Mesenchymal stem cell (in vitro differentiated cells and primary cell): ENCODE results near the gene MEIS2.

Experiments
- DNase-seq: peaks from one replicate; pipeline ENCODE4 v3.0.0-alpha.2; 2013
- H2AFZ ChIP-seq: one replicate; pipeline ENCODE4 v1.6.1; 2013; ENCODE audit warnings: low read depth, mild to moderate bottlenecking, control low read depth, inconsistent platforms, low read length, moderate library complexity
- H2AK5ac ChIP-seq: 2 replicates; pipeline ENCODE4 v1.6.1; 2013; ENCODE audit warnings: low read length, moderate library complexity, mild to moderate bottlenecking, inconsistent platforms; ENCODE audit not compliant: severe bottlenecking
- H2BK120ac ChIP-seq: one replicate; pipeline ENCODE4 v1.6.1; 2013; ENCODE audit warnings: low read depth, mild to moderate bottlenecking, inconsistent platforms, low read length, moderate library complexity
- H2BK12ac ChIP-seq, 2 experiments: one replicate each; pipeline ENCODE4 v1.6.1; 2013; ENCODE audit warnings: inconsistent platforms in 2 of 2, low read length in 2 of 2, mild to moderate bottlenecking in 2 of 2, moderate library complexity in 2 of 2, control low read depth in 1 of 2
- H2BK15ac ChIP-seq: one replicate; pipeline ENCODE4 v1.6.1; 2013; ENCODE audit warnings: mild to moderate bottlenecking, low read depth, inconsistent platforms; ENCODE audit not compliant: poor library complexity, severe bottlenecking
- H2BK5ac ChIP-seq: 2 replicates; pipeline ENCODE4 v1.6.1; 2013; ENCODE audit warnings: low read depth, mild to moderate bottlenecking, low read length, control low read depth, inconsistent platforms; ENCODE audit not compliant: poor library complexity, severe bottlenecking
- H3K14ac ChIP-seq, 2 experiments: one replicate each; pipeline ENCODE4 v1.6.1; 2013; ENCODE audit warnings: inconsistent platforms in 2 of 2, low read length in 2 of 2, control low read depth in 1 of 2, mild to moderate bottlenecking in 1 of 2, moderate library complexity in 1 of 2
- H3K18ac ChIP-seq, 2 experiments: one replicate each; pipeline ENCODE4 v1.6.1; 2013; ENCODE audit warnings: inconsistent platforms in 2 of 2, low read length in 2 of 2, control low read depth in 1 of 2, low read depth in 1 of 2, mild to moderate bottlenecking in 1 of 2
- H3K23ac ChIP-seq, 2 experiments: one replicate each; pipeline ENCODE4 v1.6.1; 2013; ENCODE audit warnings: inconsistent platforms in 2 of 2, low read length in 2 of 2, mild to moderate bottlenecking in 2 of 2, moderate library complexity in 2 of 2, control low read depth in 1 of 2
- H3K27ac ChIP-seq: 2 replicates; pipeline ENCODE4 v1.5.1; 2013; ENCODE audit warnings: mild to moderate bottlenecking, moderate library complexity, low read length, control low read depth, inconsistent platforms; ENCODE audit not compliant: poor library complexity, severe bottlenecking
- H3K27me3 ChIP-seq, 2 experiments: 2 replicates each; pipeline versions ENCODE4 v1.6.1 to v1.7.0; 2013; ENCODE audit warnings: low read length in 2 of 2, mild to moderate bottlenecking in 2 of 2, moderate library complexity in 2 of 2, control low read depth in 1 of 2, inconsistent platforms in 1 of 2; ENCODE audit not compliant: control insufficient read depth in 1 of 2, insufficient read depth in 1 of 2
- H3K36me3 ChIP-seq, 2 experiments: 2 replicates each; pipeline versions ENCODE4 v1.6.1 to v1.7.0; 2013; ENCODE audit warnings: low read length in 2 of 2, control low read depth in 1 of 2, inconsistent platforms in 1 of 2, low read depth in 1 of 2, mild to moderate bottlenecking in 1 of 2; ENCODE audit not compliant: insufficient read depth in 2 of 2, control insufficient read depth in 1 of 2
- H3K4ac ChIP-seq, 2 experiments: one replicate each; pipeline ENCODE4 v1.6.1; 2013; ENCODE audit warnings: inconsistent platforms in 2 of 2, low read length in 2 of 2, mild to moderate bottlenecking in 2 of 2, moderate library complexity in 2 of 2, control low read depth in 1 of 2, low read depth in 1 of 2
- H3K4me1 ChIP-seq: 2 replicates; pipeline ENCODE4 v1.6.1; 2013; ENCODE audit warnings: low read depth, low read length, control low read depth; ENCODE audit not compliant: control insufficient read depth, insufficient read depth
- H3K4me2 ChIP-seq: 2 replicates; pipeline ENCODE4 v1.6.1; 2013; ENCODE audit warnings: low read length, mild to moderate bottlenecking, inconsistent platforms; ENCODE audit not compliant: poor library complexity, severe bottlenecking
- H3K4me3 ChIP-seq, 2 experiments: 2 replicates each; pipeline versions ENCODE4 v1.5.1 to v1.7.0; 2013; ENCODE audit warnings: low read length in 2 of 2, mild to moderate bottlenecking in 2 of 2, control low read depth in 1 of 2, low read depth in 1 of 2; ENCODE audit not compliant: insufficient read depth in 1 of 2
- H3K79me1 ChIP-seq: replicated peaks from 2 replicates; pipeline ENCODE4 v1.6.1; 2013; ENCODE audit warnings: mild to moderate bottlenecking, control low read depth, low read length, inconsistent platforms; ENCODE audit not compliant: poor library complexity, severe bottlenecking
- H3K9ac ChIP-seq: 2 replicates; pipeline ENCODE4 v1.7.0; 2013; ENCODE audit warnings: mild to moderate bottlenecking, low read length, moderate library complexity
- H3K9me3 ChIP-seq: 2 replicates; pipeline ENCODE4 v1.7.0; 2013; ENCODE audit warnings: mild to moderate bottlenecking, low read length; ENCODE audit not compliant: control insufficient read depth
- H4K8ac ChIP-seq: one replicate; pipeline ENCODE4 v1.6.1; 2013; ENCODE audit warnings: inconsistent platforms, mild to moderate bottlenecking, low read length, moderate library complexity
- H4K91ac ChIP-seq: one replicate; pipeline ENCODE4 v1.6.1; 2013; ENCODE audit warnings: mild to moderate bottlenecking, low read length, inconsistent platforms
- WGBS: methylation state at CpG from one replicate; pipeline ENCODE4 v1.1.7; 2013; ENCODE audit warnings: mixed read lengths; 5-methylcytosine and 5-hydroxymethylcytosine counted together

Gene MEIS2

DNA sequence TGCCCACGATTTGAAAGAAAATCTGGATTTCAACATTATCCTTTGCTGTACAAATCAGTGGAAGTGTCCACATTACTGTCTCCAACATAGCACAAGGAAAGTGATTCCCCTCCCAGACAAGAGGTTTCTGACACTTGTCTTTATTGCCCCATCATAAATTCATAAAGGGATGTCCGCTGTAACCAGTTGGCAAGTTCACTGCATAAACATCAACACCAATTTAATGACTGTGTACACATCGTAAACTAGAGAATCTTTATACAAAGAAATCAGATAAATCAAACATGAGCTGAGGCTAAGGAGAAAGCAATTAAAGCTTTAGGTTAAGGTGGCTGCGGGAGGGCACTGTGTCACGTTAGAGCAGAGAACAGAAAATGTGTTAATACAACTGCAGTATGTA lies 129.8 kb downstream of the MEIS2 start:
- H2BK120ac ChIP-seq = no peak overlapping the region
- H4K91ac ChIP-seq = no peak overlapping the region
- H3K9me3 ChIP-seq = no peaks in the 10 kb centered on the region
- no peak overlapping the region for H3K4me3 ChIP-seq
- peaks cover 2% of the 10 kb centered on the region for H3K4me1 ChIP-seq
- H2AFZ ChIP-seq = no peak overlapping the region
- DNase-seq = no peak
- H3K79me1 ChIP-seq = peaks cover 5% of the 10 kb centered on the region
- no peak overlapping the region for H2BK12ac ChIP-seq
- H3K9ac ChIP-seq = no peak overlapping the region
- H2AK5ac ChIP-seq = no peak overlapping the region
- no peaks in the 10 kb centered on the region for H3K27me3 ChIP-seq
- H3K27ac ChIP-seq = no peak overlapping the region
- H4K8ac ChIP-seq = no peak overlapping the region
- H3K4ac ChIP-seq = no peak overlapping the region
- no peak overlapping the region for H2BK15ac ChIP-seq
- no peak overlapping the region for H3K4me2 ChIP-seq
- peaks cover 0 to 26% of the 10 kb centered on the region in 2 experiments for H3K36me3 ChIP-seq
- no peak overlapping the region for H2BK5ac ChIP-seq
- no peak overlapping the region for H3K23ac ChIP-seq
- no peak overlapping the region for H3K14ac ChIP-seq
- no peak overlapping the region for H3K18ac ChIP-seq
- WGBS = 64% methylated on average over 2 of the region's 5 CpGs

- Histone ChIP-seq H3K4me2 (no peak overlapping the region), H4K8ac (no peak overlapping the region), H2BK5ac (no peak overlapping the region), H3K14ac (no peak overlapping the region), H3K4me1 (peaks cover 2% of the 10 kb centered on the region), H4K91ac (no peak overlapping the region), H3K18ac (no peak overlapping the region), H3K4me3 (no peak overlapping the region), H3K9me3 (no peaks in the 10 kb centered on the region), H3K9ac (no peak overlapping the region), H2AK5ac (no peak overlapping the region), H3K23ac (no peak overlapping the region), H3K27me3 (no peaks in the 10 kb centered on the region), H2BK12ac (no peak overlapping the region), H3K27ac (no peak overlapping the region), H2BK15ac (no peak overlapping the region), H3K36me3 (peaks cover 0 to 32% of the 10 kb centered on the region in 2 experiments), H2AFZ (no peak overlapping the region), H3K79me1 (peaks cover 2% of the 10 kb centered on the region), H2BK120ac (no peak overlapping the region), H3K4ac (no peak overlapping the region)
- no peak for DNase-seq
- 100% methylated on average over 4 of the region's 4 CpGs for WGBS
Observed at GRCh38 chr15:36967929-36968328, 132.4 kb downstream of the MEIS2 start.

DNA sequence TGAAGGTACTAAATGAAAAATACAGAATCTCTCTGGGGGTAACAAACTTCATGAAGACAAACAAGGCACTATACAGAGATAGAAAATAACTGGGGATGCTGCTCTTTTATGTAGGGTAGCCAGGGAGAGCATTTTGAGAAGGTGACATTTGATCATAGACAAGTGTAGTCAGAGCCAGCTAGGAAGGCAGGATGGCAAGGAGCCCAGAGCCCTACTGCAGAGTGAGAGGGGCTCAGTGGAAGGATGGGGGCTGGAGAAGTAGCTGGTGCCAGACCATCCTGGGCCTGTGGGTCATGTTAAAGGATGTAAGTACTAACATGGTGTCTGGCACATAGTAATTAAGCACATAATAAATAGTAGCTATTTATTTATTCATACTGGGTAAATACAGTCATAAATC lies 133.6 kb downstream of the MEIS2 start:
- Histone ChIP-seq H3K4me3 (no peak overlapping the region), H2BK12ac (no peak overlapping the region)
- no peak for DNase-seq

GRCh38 chr15:36965570-36966342 lies 134.6 kb downstream of the MEIS2 start:
- H3K18ac ChIP-seq = no peak overlapping the region
- H4K8ac ChIP-seq = no peak overlapping the region
- H2AK5ac ChIP-seq = no peak overlapping the region
- peak; percentile 38 for DNase-seq
- no peak overlapping the region for H3K23ac ChIP-seq
- H3K27me3 ChIP-seq = no peaks in the 10 kb centered on the region
- H2BK120ac ChIP-seq = no peak overlapping the region
- H2BK15ac ChIP-seq = no peak overlapping the region
- H3K9me3 ChIP-seq = no peaks in the 10 kb centered on the region
- WGBS = 67% methylated on average over 1 of the region's 4 CpGs
- no peak overlapping the region for H2BK12ac ChIP-seq
- no peak overlapping the region for H3K14ac ChIP-seq
- no peak overlapping the region for H3K4me3 ChIP-seq
- peaks cover 2% of the 10 kb centered on the region for H3K79me1 ChIP-seq
- H3K4ac ChIP-seq = no peak overlapping the region
- H3K9ac ChIP-seq = no peak overlapping the region
- no peak overlapping the region for H4K91ac ChIP-seq
- no peak overlapping the region for H3K4me2 ChIP-seq
- H2AFZ ChIP-seq = no peak overlapping the region
- peaks cover 2% of the 10 kb centered on the region for H3K4me1 ChIP-seq
- peaks cover 0 to 29% of the 10 kb centered on the region in 2 experiments for H3K36me3 ChIP-seq
- no peak overlapping the region for H2BK5ac ChIP-seq
- no peak overlapping the region for H3K27ac ChIP-seq

More for the DNA sequence above, 133.6 kb downstream of the MEIS2 start:
- Histone ChIP-seq H3K9me3 (no peaks in the 10 kb centered on the region), H3K4me2 (no peak overlapping the region), H2AK5ac (no peak overlapping the region), H2BK5ac (no peak overlapping the region), H3K4me1 (peaks cover 2% of the 10 kb centered on the region), H3K27me3 (no peaks in the 10 kb centered on the region), H2BK120ac (no peak overlapping the region), H3K9ac (no peak overlapping the region), H3K18ac (peak overlapping the region in 1 of 2 experiments; percentile 70), H3K79me1 (peaks cover 2% of the 10 kb centered on the region), H3K4ac (no peak overlapping the region), H4K91ac (no peak overlapping the region), H3K14ac (no peak overlapping the region), H3K27ac (no peak overlapping the region), H2BK15ac (no peak overlapping the region), H3K36me3 (peaks cover 0 to 29% of the 10 kb centered on the region in 2 experiments), H2AFZ (no peak overlapping the region), H4K8ac (no peak overlapping the region), H3K23ac (no peak overlapping the region)
